B cell (primary cell): Measurements from ENCODE around the gene PLEKHA5. TPM values are rescaled to one million over a fixed set of nuclear protein-coding genes. Genes with fewer than 3 reads are reported as not detected.

Experiments used
- ATAC-seq: fragments of 200-7000 bp; cut with Tn5 transposase; one replicate; pipeline ENCODE4 v1.10.0; 2021; ENCODE audit warnings: low read depth, mild to moderate bottlenecking, moderate number of reproducible peaks, moderate library complexity
- CTCF ChIA-PET: fragments of 350-600 bp; sonication (Branson Sonifier 250); formaldehyde crosslinking; loops from one replicate; lab custom pipeline; 2021; ENCODE audit warnings: antibody characterized with exemption, inconsistent platforms; lab: Charles Lee
- POLR2A ChIA-PET: fragments of 350-600 bp; sonication (Branson Sonifier 250); formaldehyde crosslinking; loops from one replicate; lab custom pipeline; 2021; ENCODE audit warnings: antibody characterized with exemption; lab: Charles Lee
- DNase-seq: peaks from one replicate; pipeline ENCODE4 v3.0.0; 2013
- H2AFZ ChIP-seq: 2 replicates; pipeline ENCODE4 v1.6.1; 2012; ENCODE audit warnings: mild to moderate bottlenecking, low read depth, low read length; ENCODE audit not compliant: insufficient read depth, poor library complexity, severe bottlenecking
- H3K27ac ChIP-seq, 2 donors: 1 replicate in 1 of 2; 2 replicates in 1 of 2; pipeline ENCODE4 v1.5.1; 2012 to 2013; ENCODE audit warnings: low read length in 2 of 2, mild to moderate bottlenecking in 2 of 2, moderate library complexity in 1 of 2
- H3K27me3 ChIP-seq, 4 experiments: fragments of 200-600 bp in 1 of 4; sonication (generic) in 1 of 4; replicated peaks in 1 of 4; 1 replicate in 2 of 4; 2 replicates in 2 of 4; pipeline versions ENCODE4 v1.6.1 to v1.7.0; 2013 to 2016; ENCODE audit warnings: low read length in 3 of 4, mild to moderate bottlenecking in 2 of 4, mixed read lengths in 1 of 4, moderate library complexity in 1 of 4; ENCODE audit not compliant: insufficient read depth in 4 of 4, control insufficient read depth in 3 of 4; ENCODE audit errors: control extremely low read depth in 1 of 4
- H3K36me3 ChIP-seq, 2 experiments: replicated peaks in 1 of 2; 1 replicate in 1 of 2; 2 replicates in 1 of 2; pipeline versions ENCODE4 v1.6.1 to v1.7.1; 2013; ENCODE audit warnings: low read length in 1 of 2; ENCODE audit not compliant: insufficient read depth in 2 of 2, control insufficient read depth in 1 of 2; ENCODE audit errors: control extremely low read depth in 1 of 2, extremely low read depth in 1 of 2
- H3K4me1 ChIP-seq, 2 donors: fragments of 200-600 bp in 1 of 2; sonication (generic) in 1 of 2; 1 replicate in 1 of 2; 2 replicates in 1 of 2; pipeline versions ENCODE4 v1.5.1 to v1.6.1; 2013 to 2017; ENCODE audit warnings: low read length in 2 of 2; ENCODE audit not compliant: control insufficient read depth in 2 of 2, insufficient read depth in 2 of 2
- H3K4me2 ChIP-seq: replicated peaks from 2 replicates; pipeline ENCODE3; 2012; ENCODE audit warnings: mild to moderate bottlenecking, low read depth, low read length; ENCODE audit not compliant: poor library complexity, severe bottlenecking
- H3K4me3 ChIP-seq, 5 experiments: fragments of 200-600 bp in 1 of 5; sonication (generic) in 1 of 5; 1 replicate in 3 of 5; 2 replicates in 2 of 5; pipeline versions ENCODE4 v1.5.1 to v1.7.0; 2011 to 2016; ENCODE audit warnings: low read length in 4 of 5, mild to moderate bottlenecking in 4 of 5, low read depth in 2 of 5, control low read depth in 1 of 5, moderate library complexity in 1 of 5; ENCODE audit not compliant: insufficient read depth in 1 of 5; ENCODE audit errors: control extremely low read depth in 1 of 5, extremely low read depth in 1 of 5
- H3K79me2 ChIP-seq: fragments of 200-600 bp; sonication (generic); one replicate; pipeline ENCODE4 v1.6.0; 2016; ENCODE audit warnings: low read length; ENCODE audit not compliant: control insufficient read depth, insufficient read depth
- H3K9ac ChIP-seq: fragments of 200-600 bp; sonication (generic); 2 replicates; pipeline ENCODE4 v1.6.1; 2017; ENCODE audit warnings: mild to moderate bottlenecking, low read length, moderate library complexity
- H3K9me3 ChIP-seq, 3 donors: one replicate each; pipeline versions ENCODE4 v1.6.1 to v1.7.1; 2013; ENCODE audit warnings: low read length in 2 of 3; ENCODE audit not compliant: control insufficient read depth in 2 of 3, insufficient read depth in 1 of 3; ENCODE audit errors: control extremely low read depth in 1 of 3
- H4K20me1 ChIP-seq: 2 replicates; pipeline ENCODE4 v1.6.0; 2012; ENCODE audit warnings: mild to moderate bottlenecking, low read length; ENCODE audit not compliant: insufficient read depth, control insufficient read depth, poor library complexity, severe bottlenecking
- H3K27ac Mint-ChIP-seq: one replicate; pipeline ENCODE4 v1.8.0; 2021; ENCODE audit warnings: mixed read lengths
- H3K27me3 Mint-ChIP-seq: one replicate; pipeline ENCODE4 v1.8.0; 2021; ENCODE audit warnings: mixed read lengths
- H3K4me1 Mint-ChIP-seq: one replicate; pipeline ENCODE4 v1.8.0; 2021; ENCODE audit warnings: mixed read lengths
- H3K4me3 Mint-ChIP-seq: one replicate; pipeline ENCODE4 v1.8.0; 2021; ENCODE audit warnings: mixed read lengths
- H3K9me3 Mint-ChIP-seq: one replicate; pipeline ENCODE4 v1.8.0; 2022; ENCODE audit warnings: mixed read lengths; ENCODE audit not compliant: insufficient read depth
- CTCF ChIP-seq: fragments of 200-600 bp; IDR thresholded peaks from one replicate; pipeline ENCODE4 v1.8.0; 2022; ENCODE audit warnings: antibody characterized with exemption, mild to moderate bottlenecking
- EZH2 ChIP-seq: IDR thresholded peaks from 2 replicates; pipeline ENCODE4 v1.6.1; 2012; ENCODE audit warnings: borderline replicate concordance, low read depth, mild to moderate bottlenecking, moderate library complexity, low read length; ENCODE audit not compliant: insufficient read depth, poor library complexity, severe bottlenecking
- WGBS: methylation state at CpG from one replicate; pipeline ENCODE4 v1.1.5; 2013; ENCODE audit warnings: missing lambda C conversion rate; ENCODE audit not compliant: insufficient coverage; 5-methylcytosine and 5-hydroxymethylcytosine counted together
- intact Hi-C: fragments of 100-400 bp; cut with micrococcal nuclease; formaldehyde crosslinking; loops from one replicate; pipeline ENCODE4 v1.10.0; 2022
- polyA plus RNA-seq: library from polyadenylated mRNA; depleted of rRNA; stranded (reverse); fragments of >200 nt; gene quantifications from 2 replicates; pipeline ENCODE4 v1.2.3, GENCODE V29; 2012
- total RNA-seq, 2 donors: library from RNA; stranded (reverse); fragments of 120-200 nt in 1 of 2; gene quantifications; 1 replicate in 1 of 2; 2 replicates in 1 of 2; pipeline versions ENCODE4 v1.2.3 to v1.2.4, GENCODE V29; 2013 to 2022

PLEKHA5 gene
- total and polyA plus RNA-seq, 2 donors (not counting 1 experiment from before 2014, with no cell fraction given), result 0.03 to 0.22 TPM

GRCh38 chr12:19287302-19287701 is 157.8 kb downstream of the PLEKHA5 start:
- DNase-seq (no peak), ATAC-seq (no peak)
- intact Hi-C loops, result no loop called here
- TF ChIP-seq EZH2, result no peak
- no peak for TF ChIP-seq CTCF
- H3K27me3 ChIP-seq, result no peaks in the 10 kb centered on the region
- ChIA-PET POLR2A (no interaction called here), CTCF (no interaction called here)
- H2AFZ ChIP-seq, result no peak overlapping the region
- H3K9ac ChIP-seq, result no peak overlapping the region
- WGBS, result no CpG with 5 or more reads among the region's 1 CpG
- H4K20me1 ChIP-seq, result no peaks in the 10 kb centered on the region
- H3K27ac Mint-ChIP-seq, result no peak overlapping the region
- H3K4me3 Mint-ChIP-seq, result no peak overlapping the region
- H3K4me1 Mint-ChIP-seq, result no peaks in the 10 kb centered on the region
- no peak overlapping the region for H3K4me2 ChIP-seq
- no peaks in the 10 kb centered on the region for H3K36me3 ChIP-seq
- H3K27me3 Mint-ChIP-seq, result no peaks in the 10 kb centered on the region
- no peaks in the 10 kb centered on the region for H3K9me3 ChIP-seq
- H3K4me1 ChIP-seq, result no peaks in the 10 kb centered on the region
- H3K79me2 ChIP-seq, result no peaks in the 10 kb centered on the region
- no peaks in the 10 kb centered on the region for H3K9me3 Mint-ChIP-seq
- no peak overlapping the region for H3K4me3 ChIP-seq
- H3K27ac ChIP-seq, result no peak overlapping the region

- TF ChIP-seq CTCF (no peak), EZH2 (no peak)
- ChIA-PET POLR2A (no interaction called here), CTCF (interaction anchor here (1.3 kb wide), 1 partner anchor 15 kb away, joined by 4 read pairs; no protein-coding TSS in a partner anchor)
- H3K27me3 ChIP-seq, result no peaks in the 10 kb centered on the region
- H3K79me2 ChIP-seq, result no peaks in the 10 kb centered on the region
- no peak overlapping the region for H3K4me2 ChIP-seq
- Mint-ChIP-seq H3K4me1 (no peaks in the 10 kb centered on the region), H3K27me3 (no peaks in the 10 kb centered on the region), H3K27ac (no peak overlapping the region), H3K9me3 (no peaks in the 10 kb centered on the region), H3K4me3 (no peak overlapping the region)
- H3K4me1 ChIP-seq, result no peaks in the 10 kb centered on the region
- no CpG with 5 or more reads among the region's 4 CpGs for WGBS
- no peak overlapping the region for H3K9ac ChIP-seq
- no peaks in the 10 kb centered on the region for H3K9me3 ChIP-seq
- intact Hi-C loops, result no loop called here
- no peak overlapping the region for H3K4me3 ChIP-seq
- ATAC-seq (no peak), DNase-seq (no peak)
- no peaks in the 10 kb centered on the region for H3K36me3 ChIP-seq
- no peak overlapping the region for H2AFZ ChIP-seq
- H3K27ac ChIP-seq, result no peak overlapping the region
- H4K20me1 ChIP-seq, result no peaks in the 10 kb centered on the region
Observed at GRCh38 chr12:19288161-19288560, 158.6 kb downstream of the PLEKHA5 start.
